Fibroblast of gingiva (primary cell): ENCODE measurements around the gene PPDPF.

Experiments used
- DNase-seq: peaks from one replicate; pipeline ENCODE4 v3.0.0-alpha.2; 2011; ENCODE audit warnings: low read depth

The PPDPF gene

GRCh38 chr20:63487781-63488241 lies 32.8 kb upstream of the PPDPF start:
- DNase-seq, result no peak

- no peak for DNase-seq
Observed at GRCh38 chr20:63488315-63489251, 32.0 kb upstream of the PPDPF start.

GRCh38 chr20:63490416-63490815 lies 30.1 kb upstream of the PPDPF start:
- no peak for DNase-seq

GRCh38 chr20:63491078-63491477 lies 29.5 kb upstream of the PPDPF start:
- DNase-seq, result no peak

GRCh38 chr20:63491635-63492230 lies 28.8 kb upstream of the PPDPF start:
- DNase-seq, result no peak

- no peak for DNase-seq
Observed at GRCh38 chr20:63492518-63492917, 28.0 kb upstream of the PPDPF start.

GRCh38 chr20:63492982-63493381 lies 27.6 kb upstream of the PPDPF start:
- DNase-seq, result no peak

GRCh38 chr20:63493563-63494020 lies 27.0 kb upstream of the PPDPF start:
- DNase-seq, result no peak

- DNase-seq, result no peak
Observed at GRCh38 chr20:63494084-63494419, 26.5 kb upstream of the PPDPF start.

- no peak for DNase-seq
Observed at GRCh38 chr20:63494420-63495166, 26.0 kb upstream of the PPDPF start.

- no peak for DNase-seq
Observed at GRCh38 chr20:63495167-63495720, 25.3 kb upstream of the PPDPF start.

GRCh38 chr20:63495741-63496595 lies 24.6 kb upstream of the PPDPF start:
- peak; percentile 16 for DNase-seq

- no peak for DNase-seq
Observed at GRCh38 chr20:63496596-63497120, 23.9 kb upstream of the PPDPF start.

- DNase-seq, result no peak
Observed at GRCh38 chr20:63497138-63497945, 23.2 kb upstream of the PPDPF start.

GRCh38 chr20:63497946-63498935 lies 22.3 kb upstream of the PPDPF start:
- DNase-seq, result no peak

- no peak for DNase-seq
Observed at GRCh38 chr20:63498960-63499337, 21.6 kb upstream of the PPDPF start, which contains the start of gene EEF1A2. Gene EEF1A2 (minus strand): TSS chr20:63499083. CDS start chr20:63497763, 1,320 bp downstream.

GRCh38 chr20:63499338-63499969 lies 21.1 kb upstream of the PPDPF start:
- DNase-seq, result no peak

- DNase-seq, result no peak
Observed at GRCh38 chr20:63500151-63500901, 20.2 kb upstream of the PPDPF start.
